Erythroblast (primary cell): ENCODE measurements around the gene USP12.

Source experiments
- GATA1 ChIP-seq: IDR thresholded peaks from 2 replicates; pipeline ENCODE4 v1.6.1; 2011; ENCODE audit warnings: low read depth, mild to moderate bottlenecking, control low read depth, low read length, moderate library complexity
- POLR2A ChIP-seq: IDR thresholded peaks from 2 replicates; pipeline ENCODE4 v1.6.1; 2011; ENCODE audit warnings: mild to moderate bottlenecking, low read length

GRCh38 chr13:27199696-27200095 is 28.1 kb upstream of the USP12 start:
- TF ChIP-seq POLR2A (no peak), GATA1 (no peak)
